Right lobe of liver (tissue), 6 donors: Measurements from ENCODE around the gene KRT26. TPM values are rescaled to one million over a fixed set of nuclear protein-coding genes. Genes with fewer than 3 reads are reported as not detected.
"Not testable (repeated sequence)": the region's sequence is repeated elsewhere in the genome, so short reads cannot be mapped to it uniquely, and the experiment has no call there.

Source experiments
- ATAC-seq, 4 donors: fragments of 200-7000 bp; cut with Tn5 transposase; one replicate each; pipeline ENCODE4 v1.9.1; 2020; ENCODE audit warnings: mild to moderate bottlenecking in 4 of 4, moderate library complexity in 4 of 4
- DNase-seq, 3 donors: peaks; one replicate each; pipeline ENCODE4 v3.0.0-alpha.2; 2020
- H3K27ac ChIP-seq, 3 donors: fragments of 200-600 bp; one replicate each; pipeline ENCODE4 v1.8.0; 2022
- H3K27me3 ChIP-seq, 2 donors: fragments of 200-600 bp; one replicate each; pipeline ENCODE4 v1.8.0; 2022
- H3K36me3 ChIP-seq, 4 donors: fragments of 200-600 bp; sonication (generic) in 1 of 4; one replicate each; pipeline versions ENCODE4 v1.5.1 to v1.8.0; 2017 to 2022; ENCODE audit warnings: control low read depth in 1 of 4
- H3K4me1 ChIP-seq, 4 donors: fragments of 200-600 bp; sonication (generic) in 1 of 4; one replicate each; pipeline versions ENCODE4 v1.5.1 to v1.8.0; 2017 to 2022; ENCODE audit warnings: control low read depth in 1 of 4
- H3K4me3 ChIP-seq, 3 donors: fragments of 200-600 bp; one replicate each; pipeline ENCODE4 v1.8.0; 2022
- H3K9me3 ChIP-seq, 4 donors: fragments of 200-600 bp; sonication (generic) in 1 of 4; one replicate each; pipeline versions ENCODE4 v1.5.1 to v1.8.0; 2017 to 2022; ENCODE audit warnings: control low read depth in 1 of 4
- CTCF ChIP-seq, 4 donors: fragments of 200-600 bp in 3 of 4; fragments of 450-650 bp in 1 of 4; IDR thresholded peaks; one replicate each; pipeline versions ENCODE4 v1.5.1 to v1.8.0; 2016 to 2022; ENCODE audit warnings: antibody characterized with exemption in 4 of 4, mild to moderate bottlenecking in 2 of 4
- POLR2A ChIP-seq: fragments of 450-650 bp; IDR thresholded peaks from one replicate; pipeline ENCODE4 v1.6.1; 2017; ENCODE audit warnings: antibody characterized with exemption, mild to moderate bottlenecking
- WGBS: methylation state at CpG from one replicate; pipeline ENCODE4 v1.1.6; 2018; ENCODE audit warnings: low coverage, low lambda C conversion rate; ENCODE audit not compliant: insufficient coverage; ENCODE audit errors: missing lambda C conversion rate; 5-methylcytosine and 5-hydroxymethylcytosine counted together
- intact Hi-C, 2 donors: fragments of 100-400 bp; cut with DNase I; formaldehyde crosslinking; loops; one replicate each; pipeline versions ENCODE4 v1.11.2 to v1.14.1; 2022
- total RNA-seq, 6 experiments: library from RNA; depleted of rRNA in 2 of 6; stranded (reverse); fragments of >200 nt in 2 of 6; fragmentation: NEBNext Ultra II Directional in 3 of 6; extraction: Animal tissue kit (Norgen Biotek cat#: 25700) in 3 of 6; gene quantifications; one replicate each; pipeline versions ENCODE4 v1.1.0 to v1.2.4, GENCODE V29; 2016 to 2023
- donor health status: DM: no; HTN: yes; CAD: no.
- donor health status: DM: no; HTN: no; CAD: no.
- donor health status: DM: no; HTN: no; CAD: no.
- donor health status: DM: no; HTN: yes; CAD: no.
- donor health status: DM: no; HTN: yes; CAD: no.

KRT26 gene
- total RNA-seq, 6 experiments from 2014 or later = not detected

GRCh38 chr17:40815381-40815780 is 43.4 kb upstream of the KRT26 start:
- TF ChIP-seq POLR2A (no peak), CTCF (IDR thresholded peaks at IDR 0.05) (no peak)
- no peak for DNase-seq
- H3K4me3 ChIP-seq = no peak overlapping the region
- H3K27me3 ChIP-seq = no peaks in the 10 kb centered on the region
- no peaks in the 10 kb centered on the region for H3K36me3 ChIP-seq
- H3K27ac ChIP-seq = no peak overlapping the region
- peaks cover 0 to 6% (median 0%) of the 10 kb centered on the region in 4 donors for H3K4me1 ChIP-seq
- H3K9me3 ChIP-seq = no peaks in the 10 kb centered on the region
- ATAC-seq = no peak
- WGBS = 100% methylated on average over 1 of the region's 1 CpG
- intact Hi-C loops = no loop called here

DNA sequence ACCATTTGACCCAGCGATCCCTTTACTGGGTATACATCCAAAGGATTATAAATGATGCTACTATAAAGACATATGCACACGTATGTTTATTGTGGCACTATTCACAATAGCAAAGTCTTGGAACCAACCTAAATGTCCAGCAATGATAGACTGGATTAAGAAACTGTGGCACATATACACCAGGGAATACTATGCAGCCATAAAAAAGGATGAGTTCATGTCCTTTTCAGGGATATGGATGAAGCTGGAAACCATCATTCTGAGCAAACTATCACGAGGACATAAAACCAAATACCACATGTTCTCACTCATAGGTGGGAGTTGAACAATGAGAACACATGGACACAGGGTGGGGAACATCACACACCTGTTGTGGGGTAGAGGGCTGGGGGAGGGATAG is 42.7 kb upstream of the KRT26 start:
- H3K27ac ChIP-seq, DNase-seq, H3K36me3 ChIP-seq, ATAC-seq, H3K4me1 ChIP-seq, H3K27me3 ChIP-seq, H3K4me3 ChIP-seq, H3K9me3 ChIP-seq, intact Hi-C loops: not testable (repeated sequence)
- WGBS = 59% methylated on average over 3 of the region's 3 CpGs

DNA sequence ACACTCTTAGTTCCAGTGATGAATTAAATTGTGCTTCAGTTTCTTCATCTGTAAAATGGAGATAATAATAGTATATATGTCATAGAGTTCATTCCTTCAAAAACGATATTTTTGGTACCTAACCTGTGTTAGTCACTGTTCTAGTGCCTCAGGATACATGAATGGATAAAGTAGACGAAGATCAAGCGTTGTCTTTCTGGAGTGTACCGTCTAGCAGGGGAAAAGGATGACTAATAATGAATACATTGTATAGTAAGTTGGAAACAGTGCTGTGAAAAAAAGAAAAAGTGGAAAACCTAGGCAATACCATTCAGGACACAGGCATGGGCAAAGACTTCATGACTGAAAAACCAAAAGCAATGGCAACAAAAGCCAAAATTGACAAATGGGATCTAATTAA is 41.8 kb upstream of the KRT26 start:
- no peak overlapping the region for H3K4me3 ChIP-seq
- no peak overlapping the region for H3K27ac ChIP-seq
- WGBS = 60% methylated on average over 4 of the region's 4 CpGs
- H3K36me3 ChIP-seq = no peaks in the 10 kb centered on the region
- no peaks in the 10 kb centered on the region for H3K9me3 ChIP-seq
- no peak for DNase-seq
- peaks cover 0 to 6% (median 0%) of the 10 kb centered on the region in 4 donors for H3K4me1 ChIP-seq
- intact Hi-C loops = no loop called here
- ATAC-seq = no peak
- no peaks in the 10 kb centered on the region for H3K27me3 ChIP-seq
- TF ChIP-seq POLR2A (no peak), CTCF (IDR thresholded peaks at IDR 0.05) (no peak)

DNA sequence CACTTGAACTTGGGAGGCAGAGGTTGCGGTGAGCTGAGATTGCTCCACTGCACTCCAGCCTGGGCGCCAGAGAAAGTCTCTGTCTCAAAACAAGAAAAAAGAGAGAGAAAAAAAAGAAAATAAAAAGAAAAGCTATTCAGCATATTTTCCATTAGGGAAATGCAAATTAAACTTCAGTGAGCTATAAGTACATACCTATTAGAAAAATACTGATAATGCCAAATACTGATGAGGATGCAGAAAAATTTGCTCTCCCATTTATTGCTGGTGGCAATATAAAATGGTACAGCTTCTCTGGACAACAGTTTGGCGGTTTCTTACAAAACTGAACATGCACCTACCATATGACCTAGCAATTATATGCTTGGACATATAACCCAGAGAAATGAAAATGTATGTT is 40.6 kb upstream of the KRT26 start:
- WGBS = 78% methylated on average over 3 of the region's 3 CpGs
- Histone ChIP-seq H3K27ac (no peak overlapping the region), H3K4me3 (no peak overlapping the region), H3K4me1 (peaks cover 0 to 2% (median 0%) of the 10 kb centered on the region in 4 donors), H3K9me3 (no peaks in the 10 kb centered on the region), H3K36me3 (no peaks in the 10 kb centered on the region), H3K27me3 (no peaks in the 10 kb centered on the region)
- TF ChIP-seq POLR2A (no peak), CTCF (IDR thresholded peaks at IDR 0.05) (no peak)
- intact Hi-C loops = no loop called here
- DNase-seq = no peak
- no peak for ATAC-seq

DNA sequence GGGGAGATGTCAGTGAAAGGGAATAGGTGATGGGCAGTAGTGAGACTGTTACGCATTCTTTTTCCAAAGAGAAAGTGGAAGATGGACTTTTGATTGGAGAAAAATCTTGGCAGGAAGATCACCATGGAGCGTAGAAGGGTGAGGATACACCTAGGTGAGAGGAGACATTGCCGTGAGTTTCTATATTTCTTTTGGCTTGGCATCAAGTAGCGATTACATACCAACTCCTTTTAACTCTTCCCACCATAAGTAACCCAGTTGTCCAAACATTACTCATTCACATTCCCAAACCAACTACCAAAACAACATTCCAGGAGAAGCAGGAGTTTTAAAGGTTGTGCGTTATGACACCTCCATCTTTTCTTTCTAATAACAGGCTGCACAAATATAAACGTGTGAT is 38.5 kb upstream of the KRT26 start:
- no peaks in the 10 kb centered on the region for H3K36me3 ChIP-seq
- H3K27ac ChIP-seq = no peak overlapping the region
- H3K4me3 ChIP-seq = no peak overlapping the region
- 49% methylated on average over 6 of the region's 6 CpGs for WGBS
- no peaks in the 10 kb centered on the region for H3K9me3 ChIP-seq
- ATAC-seq (no peak), DNase-seq (no peak)
- H3K27me3 ChIP-seq = no peaks in the 10 kb centered on the region
- intact Hi-C loops = no loop called here
- no peaks in the 10 kb centered on the region for H3K4me1 ChIP-seq
- TF ChIP-seq CTCF (IDR thresholded peaks at IDR 0.05) (no peak), POLR2A (no peak)
